AG09319 (cell line): ENCODE data around the gene NT5C.

Source experiments
- DNase-seq: peaks from one replicate; pipeline ENCODE4 v3.0.0-alpha.2; 2010; ENCODE audit warnings: low read depth; ENCODE audit errors: extremely low read depth
- CTCF ChIP-seq: IDR thresholded peaks from 2 replicates; pipeline ENCODE4 v1.5.1; 2011; ENCODE audit warnings: low read depth, mild to moderate bottlenecking, inconsistent platforms, low read length, moderate library complexity

Gene NT5C

GRCh38 chr17:75124041-75124818, 7.3 kb downstream of the NT5C start:
- no peak for DNase-seq
- TF ChIP-seq CTCF = no peak

GRCh38 chr17:75118307-75118706, 13.2 kb downstream of the NT5C start:
- no peak for TF ChIP-seq CTCF
- no peak for DNase-seq

GRCh38 chr17:75116737-75117136, 14.8 kb downstream of the NT5C start:
- no peak for TF ChIP-seq CTCF

GRCh38 chr17:75115555-75115954, 16.0 kb downstream of the NT5C start:
- no peak for DNase-seq
- no peak for TF ChIP-seq CTCF

More at GRCh38 chr17:75116737-75117136, 14.8 kb downstream of the NT5C start:
- DNase-seq = no peak

- no peak for DNase-seq
These were observed 16.8 kb downstream of the NT5C start for GRCh38 chr17:75114552-75115314.

GRCh38 chr17:75113798-75114551, 17.6 kb downstream of the NT5C start:
- TF ChIP-seq CTCF = peak; percentile 93
- DNase-seq = peak; percentile 76

More at GRCh38 chr17:75114552-75115314, 16.8 kb downstream of the NT5C start:
- TF ChIP-seq CTCF = no peak
